NCI-H82 (cell line): ENCODE data around the gene ADGRG7.
"Not testable (repeated sequence)": the region's sequence is repeated elsewhere in the genome, so short reads cannot be mapped to it uniquely, and the experiment has no call there.

Experiments
- DNase-seq: peaks from one replicate; lab custom pipeline; 2025; lab: John Stamatoyannopoulos, UW

Gene ADGRG7

DNA sequence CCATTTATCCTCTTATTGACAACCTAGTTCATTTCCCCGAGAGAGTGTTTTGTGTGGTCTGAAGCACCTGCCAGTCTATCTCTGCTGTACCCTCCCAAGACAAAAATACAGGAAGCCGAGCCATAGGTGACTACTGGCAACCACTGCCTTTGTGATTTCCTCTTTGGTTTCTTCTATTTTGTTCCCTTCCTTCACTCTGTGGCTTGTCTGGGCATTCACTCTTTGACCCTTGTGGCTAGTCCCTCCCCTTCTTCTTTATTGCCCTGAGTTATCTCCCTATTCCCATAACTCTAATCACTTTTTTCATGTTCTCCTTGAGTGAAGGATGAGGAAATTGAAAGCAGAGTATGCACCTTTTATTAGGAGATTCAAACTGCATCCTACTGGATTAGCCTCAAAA, at the start of gene ADGRG7:
Gene ADGRG7 (plus strand): TSS at position 297 of the 400 bp plus-strand sequence. CDS start 256 bp downstream, outside the sequence.
- no peak for DNase-seq

- DNase-seq: no peak
Observed at GRCh38 chr3:100560426-100560825, 49.0 kb upstream of the ADGRG7 start.

GRCh38 chr3:100561459-100562158, 47.8 kb upstream of the ADGRG7 start:
- peak; percentile 52 for DNase-seq

DNA sequence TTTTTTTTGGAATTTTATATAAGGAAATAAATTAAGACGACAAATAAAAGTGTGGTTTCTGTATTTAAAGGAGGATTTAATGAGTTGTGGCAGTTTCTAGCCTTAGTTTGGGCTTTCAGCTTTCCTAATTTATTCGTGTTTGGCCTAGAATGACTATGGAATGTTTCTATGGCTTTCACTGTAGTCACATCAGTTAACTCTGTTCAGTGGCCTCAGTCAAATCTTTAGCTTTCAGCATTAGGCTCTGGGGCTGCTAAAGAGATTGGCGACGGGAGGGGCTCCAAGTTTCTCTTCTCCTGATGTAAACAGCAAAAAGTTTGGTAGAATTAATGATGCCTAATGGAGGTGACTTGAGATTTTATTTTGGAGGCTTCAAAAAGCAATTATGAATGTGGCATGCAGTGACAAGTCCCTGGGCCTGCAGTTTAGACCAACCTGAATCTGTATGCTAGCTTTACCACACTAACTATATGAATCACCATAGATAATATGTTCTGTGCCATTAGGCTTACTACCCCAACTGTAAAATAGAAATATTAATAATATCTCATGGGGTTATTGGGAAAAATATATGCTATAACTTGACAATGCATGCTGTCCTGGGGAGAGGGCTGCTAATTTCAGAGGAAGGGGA, 47.1 kb upstream of the ADGRG7 start:
- peak; percentile 14 for DNase-seq

DNA sequence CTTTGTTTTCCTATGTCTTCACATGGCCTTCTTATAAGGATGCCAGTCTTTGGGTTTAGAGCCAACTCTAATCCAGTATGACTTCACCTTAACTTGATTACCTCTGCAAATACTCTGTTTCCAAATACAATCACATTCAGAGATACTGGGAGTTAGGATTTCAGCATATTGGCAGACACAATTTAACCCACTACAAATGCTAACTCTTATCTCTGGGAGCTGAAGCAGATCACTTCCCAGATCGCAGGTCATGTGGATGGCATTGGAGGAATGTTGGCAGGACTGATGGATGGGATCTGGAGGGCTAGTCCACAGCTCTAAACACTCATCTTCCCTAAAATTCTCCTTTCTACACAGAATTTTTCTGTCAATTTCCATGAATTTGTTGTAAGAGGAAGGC, 46.2 kb upstream of the ADGRG7 start:
- DNase-seq: no peak

- DNase-seq: no peak
Observed at GRCh38 chr3:100563652-100564211, 45.7 kb upstream of the ADGRG7 start.

DNA sequence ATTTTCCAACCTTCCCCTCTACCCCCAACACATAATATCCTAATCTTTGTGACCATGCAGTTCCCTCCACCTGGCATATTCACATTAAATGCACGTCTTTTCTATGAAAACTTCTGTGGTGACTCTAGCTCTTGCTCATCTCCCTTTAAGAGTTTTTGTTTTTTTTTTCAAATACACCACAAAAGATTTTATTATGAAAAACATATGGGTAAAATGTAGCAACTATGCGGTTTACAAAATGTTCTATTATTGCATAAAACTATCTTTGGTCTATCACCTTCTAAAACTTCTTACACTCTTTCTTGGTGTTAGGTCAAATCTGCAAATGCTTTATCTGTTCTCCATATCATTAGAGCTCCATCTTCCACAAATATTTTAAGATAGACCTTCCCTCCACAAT, 38.6 kb upstream of the ADGRG7 start:
- DNase-seq: no peak

DNA sequence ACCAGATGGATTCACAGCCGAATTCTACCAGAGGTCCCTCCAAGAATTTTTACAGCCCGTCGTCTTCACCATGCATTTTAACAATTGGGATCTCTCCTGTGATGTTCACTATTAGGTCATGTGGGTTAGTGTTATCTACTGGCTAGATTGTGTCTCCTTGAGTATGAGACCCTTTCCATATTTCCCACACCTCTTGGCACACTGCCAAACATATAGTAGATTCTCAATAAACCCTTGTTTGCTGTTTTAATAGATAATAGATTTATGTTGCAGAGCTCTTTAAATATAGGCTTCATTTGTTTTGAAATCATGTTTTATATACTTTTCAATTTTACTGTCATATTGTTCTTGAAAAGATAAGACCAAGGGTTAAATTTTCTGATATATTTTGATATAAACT, 34.9 kb upstream of the ADGRG7 start:
- DNase-seq: no peak

- no peak for DNase-seq
Observed at GRCh38 chr3:100575704-100576103, 33.7 kb upstream of the ADGRG7 start.

GRCh38 chr3:100577382-100578008, 31.9 kb upstream of the ADGRG7 start:
- DNase-seq: no peak

DNA sequence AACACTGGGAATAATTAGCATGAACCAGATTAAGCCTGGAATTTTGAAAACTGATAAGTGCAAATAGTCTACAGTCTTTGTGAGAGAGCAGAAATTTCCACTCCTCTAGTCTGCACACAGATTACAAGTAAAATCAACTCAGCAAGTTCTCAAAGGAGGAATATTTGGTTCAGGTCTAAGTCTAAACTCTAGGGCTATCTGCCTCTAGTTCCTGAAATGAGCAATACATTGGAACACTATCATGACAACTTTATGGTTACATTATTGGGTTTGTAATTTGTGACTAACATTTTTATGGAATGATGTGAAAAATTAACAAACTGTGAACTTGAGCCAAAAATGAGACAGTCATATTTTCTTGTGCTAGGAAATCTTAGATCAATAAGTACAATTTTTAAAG, 30.8 kb upstream of the ADGRG7 start:
- DNase-seq: no peak

GRCh38 chr3:100580147-100580546, 29.3 kb upstream of the ADGRG7 start:
- no peak for DNase-seq

DNA sequence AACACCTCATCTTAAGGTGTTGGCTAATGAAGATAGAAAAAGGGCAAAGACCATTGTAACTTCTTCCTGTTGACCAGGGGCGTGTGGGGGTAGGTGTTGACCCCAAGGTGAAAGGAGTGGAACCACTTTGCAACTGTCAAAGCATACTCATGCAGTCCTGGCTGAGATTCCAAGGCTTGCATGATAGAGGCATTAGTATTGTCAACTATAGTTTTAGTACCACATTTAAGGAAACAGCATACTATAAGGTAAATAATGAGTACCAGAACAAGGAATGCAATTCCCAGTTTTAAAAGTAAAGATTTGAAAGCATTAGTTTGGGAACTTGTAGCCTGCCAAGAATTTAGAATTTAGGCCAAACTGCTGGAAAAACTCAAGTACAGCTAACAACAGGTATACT, 27.8 kb upstream of the ADGRG7 start:
- DNase-seq: no peak

DNA sequence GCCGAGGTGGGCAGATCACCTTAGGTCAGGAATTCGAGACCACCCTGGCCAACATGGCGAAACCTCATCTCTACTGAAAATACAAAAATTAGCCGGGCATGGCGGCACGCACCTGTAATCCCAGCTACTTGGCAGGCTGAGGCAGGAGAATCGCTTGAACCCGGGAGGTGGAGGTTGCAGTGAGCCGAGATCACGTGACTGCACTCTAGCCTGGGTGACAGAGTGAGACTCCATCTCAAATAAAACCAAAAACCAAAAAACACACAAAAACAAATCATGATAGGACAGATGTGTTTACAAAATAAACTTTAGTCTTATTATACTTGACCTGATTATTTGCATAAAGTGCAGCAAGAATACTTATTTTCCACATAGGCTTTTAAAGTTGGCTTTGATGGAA, 27.2 kb upstream of the ADGRG7 start:
- not testable (repeated sequence) for DNase-seq

- no peak for DNase-seq
Observed at GRCh38 chr3:100584101-100584660, 25.2 kb upstream of the ADGRG7 start.

GRCh38 chr3:100586832-100587231, 22.6 kb upstream of the ADGRG7 start:
- no peak for DNase-seq

DNA sequence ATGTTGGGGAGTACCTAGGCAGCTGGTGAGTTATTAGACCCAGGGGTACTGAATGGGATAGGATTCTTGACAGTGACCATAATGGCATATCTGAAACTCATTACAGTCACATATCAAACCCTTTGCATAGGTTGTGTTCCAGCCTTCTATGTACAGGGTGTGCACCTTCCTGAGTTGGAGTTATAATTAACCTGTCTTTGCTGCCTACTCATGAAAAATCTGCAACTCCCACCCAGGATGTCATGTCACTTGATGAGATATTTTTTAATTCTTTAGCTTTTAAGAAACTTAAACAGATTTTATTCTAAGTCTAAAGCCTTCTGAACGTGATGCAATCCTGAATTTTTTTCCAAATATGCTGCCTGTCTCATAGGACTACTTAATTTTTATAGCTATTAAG, 21.1 kb upstream of the ADGRG7 start:
- DNase-seq: no peak

DNA sequence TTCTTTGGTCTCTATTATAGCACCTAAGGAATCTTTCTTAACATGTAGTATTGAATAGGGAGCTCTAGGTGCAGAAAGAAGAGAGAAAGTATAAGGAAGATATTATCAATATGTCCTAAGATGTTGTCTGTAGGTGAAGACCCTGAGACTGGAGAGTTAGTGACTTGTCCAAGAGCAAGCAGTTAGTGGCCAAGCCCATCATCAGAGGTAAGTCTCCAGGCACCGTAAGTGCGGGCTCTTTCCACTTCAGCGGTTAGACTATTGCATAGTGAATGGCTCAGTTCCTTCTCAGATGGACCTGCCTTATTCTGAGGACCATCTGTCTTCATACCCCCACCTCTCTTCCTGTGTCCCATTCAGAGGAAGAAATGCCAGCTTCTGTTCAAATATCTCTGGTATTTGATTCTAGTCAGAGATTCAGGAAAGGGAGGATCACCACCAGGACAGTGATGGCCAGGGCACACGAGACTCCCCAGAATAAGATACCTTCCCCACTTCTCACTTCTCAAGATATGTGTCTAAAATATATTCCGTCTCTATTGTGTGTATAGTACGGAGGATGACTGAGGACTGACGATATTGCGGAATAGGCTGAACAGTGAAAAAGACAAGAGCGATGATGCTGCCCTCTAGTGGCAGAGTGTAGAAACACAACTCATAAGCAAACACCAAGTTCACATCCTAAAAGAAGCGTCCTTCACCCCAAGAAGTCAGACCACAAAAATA, 19.1 kb upstream of the ADGRG7 start:
- peak; percentile 92 for DNase-seq

GRCh38 chr3:100590840-100591147, 18.6 kb upstream of the ADGRG7 start:
- DNase-seq: no peak

GRCh38 chr3:100591411-100591810, 18.0 kb upstream of the ADGRG7 start:
- no peak for DNase-seq

DNA sequence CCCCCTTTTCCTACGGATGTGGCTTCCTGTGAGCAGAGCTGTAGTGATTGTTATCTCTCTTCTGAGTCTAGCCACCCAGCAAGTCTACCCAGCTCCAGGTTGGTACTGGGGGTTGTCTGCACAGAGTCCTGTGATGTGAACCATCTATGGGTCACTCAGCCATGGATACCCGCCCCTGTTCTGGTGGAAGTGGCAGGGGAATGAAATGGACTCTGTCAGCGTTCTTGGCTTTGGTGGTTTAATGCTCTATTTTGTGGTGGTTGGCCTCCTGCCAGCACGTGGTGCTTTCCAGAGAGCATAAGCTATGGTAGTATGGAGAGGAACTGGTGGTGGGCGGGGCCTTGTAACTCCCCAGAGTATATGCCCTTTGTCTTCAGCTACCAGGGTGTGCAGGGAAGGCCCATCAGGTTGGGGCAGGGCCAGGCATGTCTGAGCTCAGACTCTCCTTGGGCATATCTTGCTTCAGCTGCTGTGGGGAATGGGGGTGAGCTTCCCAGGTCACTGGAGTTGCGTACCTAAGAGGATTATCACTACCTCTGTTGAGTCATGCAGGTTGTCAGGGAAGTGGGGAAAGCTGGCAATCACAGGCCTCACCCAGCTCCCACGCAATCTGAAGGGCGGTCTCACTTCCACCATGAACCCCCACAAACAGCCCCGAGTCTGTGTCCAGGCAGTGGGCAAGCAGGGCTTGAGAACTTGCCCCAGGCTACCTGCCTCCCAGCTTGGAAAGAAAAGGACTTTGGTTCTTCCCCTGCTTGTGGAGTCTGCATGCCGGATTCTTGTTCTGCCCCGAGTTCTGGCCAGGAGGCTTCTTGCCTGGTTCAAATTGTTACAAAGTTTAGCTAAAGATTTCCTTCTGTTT, 9.0 kb upstream of the ADGRG7 start:
- DNase-seq: peak; percentile 52
